MCF 10A (cell line): ENCODE measurements around the gene RRP1B. TPM values are rescaled to one million over a fixed set of nuclear protein-coding genes. Genes with fewer than 3 reads are reported as not detected.
A peak's percentile ranks its signal among the peaks of the same experiment; 100 is the strongest.

Experiments
- BruUV-seq: library from RNA; stranded (reverse); fragments of 400-500 nt; replicated peaks from 2 replicates; lab custom pipeline; 2021; lab: Mats Ljungman, UMichigan
- CTCF ChIA-PET: fragments of 300-600 bp; sonication (Branson Sonifier 250); formaldehyde crosslinking; extraction: SDS; loops from one replicate; lab custom pipeline; 2021; ENCODE audit warnings: antibody characterized with exemption, inconsistent platforms; lab: Yijun Ruan, JAX
- POLR2A ChIA-PET: fragments of 300-600, 350-650 bp; sonication (Branson Sonifier 250); formaldehyde crosslinking; extraction: SDS; loops from one replicate; lab custom pipeline; 2020; ENCODE audit warnings: antibody characterized with exemption, inconsistent platforms; lab: Yijun Ruan, JAX
- DNase-seq: peaks from one replicate; pipeline ENCODE4 v3.0.0-alpha.2; 2018; ENCODE audit not compliant: unreplicated experiment
- H3K27ac Mint-ChIP-seq: one replicate; pipeline ENCODE4 v1.8.0; 2022; ENCODE audit warnings: mild to moderate bottlenecking, low read depth, mixed read lengths; ENCODE audit not compliant: unreplicated experiment
- H3K27me3 Mint-ChIP-seq: one replicate; pipeline ENCODE4 v1.8.0; 2022; ENCODE audit warnings: mixed read lengths; ENCODE audit not compliant: insufficient read depth, unreplicated experiment
- H3K36me3 Mint-ChIP-seq: one replicate; pipeline ENCODE4 v1.8.0; 2022; ENCODE audit warnings: mild to moderate bottlenecking, moderate library complexity, mixed read lengths; ENCODE audit not compliant: insufficient read depth, unreplicated experiment
- H3K4me1 Mint-ChIP-seq: one replicate; pipeline ENCODE4 v1.8.0; 2022; ENCODE audit warnings: mixed read lengths; ENCODE audit not compliant: insufficient read depth, unreplicated experiment
- H3K4me3 Mint-ChIP-seq: one replicate; pipeline ENCODE4 v1.8.0; 2022; ENCODE audit warnings: mild to moderate bottlenecking, moderate library complexity, mixed read lengths; ENCODE audit not compliant: unreplicated experiment
- H3K9me3 Mint-ChIP-seq: one replicate; pipeline ENCODE4 v1.8.0; 2022; ENCODE audit warnings: mixed read lengths; ENCODE audit not compliant: unreplicated experiment
- CTCF ChIP-seq: fragments of 200-600 bp; IDR thresholded peaks from one replicate; pipeline ENCODE4 v1.8.0; 2022; ENCODE audit warnings: antibody characterized with exemption, mild to moderate bottlenecking; ENCODE audit not compliant: unreplicated experiment
- intact Hi-C: fragments of 100-400 bp; cut with micrococcal nuclease; formaldehyde crosslinking; loops from 2 replicates; pipeline ENCODE4 v1.14.1; 2022
- total RNA-seq: library from RNA; stranded (reverse); gene quantifications from 2 replicates; pipeline ENCODE4 v1.2.3, GENCODE V29; 2022

RRP1B gene
- total RNA-seq, 1 experiment from 2014 or later: 39.8 TPM

DNA sequence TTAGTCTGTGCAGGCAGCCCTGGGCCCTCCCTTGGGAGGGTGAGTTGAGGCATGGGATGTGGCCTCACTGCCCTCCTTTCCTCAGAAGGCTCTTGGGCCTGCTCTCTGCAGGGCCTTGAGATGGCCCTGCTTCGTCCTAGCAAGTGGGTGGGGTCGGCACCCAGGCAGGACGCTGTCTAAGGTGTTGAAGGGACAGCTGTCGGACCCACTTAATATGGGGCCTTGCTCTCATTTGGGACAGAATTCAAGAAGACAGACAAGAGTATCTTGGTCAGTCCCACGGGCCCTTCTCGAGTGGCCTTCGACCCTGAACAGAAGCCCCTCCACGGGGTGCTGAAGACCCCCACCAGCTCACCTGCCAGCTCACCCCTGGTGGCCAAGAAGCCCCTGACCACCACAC, 33.6 kb downstream of the RRP1B start:
- no peak overlapping the region for H3K27ac Mint-ChIP-seq
- no peak for DNase-seq
- H3K27me3 Mint-ChIP-seq: no peaks in the 10 kb centered on the region
- intact Hi-C loops: no loop called here
- peaks cover 76% of the 10 kb centered on the region for H3K36me3 Mint-ChIP-seq
- ChIA-PET CTCF (interaction anchor here (0.6 to 1.0 kb wide), 2 partner anchors 10 to 30 kb away, joined by 3 to 4 read pairs; no protein-coding TSS in a partner anchor), POLR2A (interaction anchor here (0.5 to 3.0 kb wide), 3 partner anchors 19 to 53 kb away, joined by 3 to 18 read pairs (median 3); no protein-coding TSS in a partner anchor)
- BruUV-seq: no TSS peak
- no peak for TF ChIP-seq CTCF
- H3K9me3 Mint-ChIP-seq: no peaks in the 10 kb centered on the region
- H3K4me1 Mint-ChIP-seq: peaks cover 5% of the 10 kb centered on the region
- no peak overlapping the region for H3K4me3 Mint-ChIP-seq

DNA sequence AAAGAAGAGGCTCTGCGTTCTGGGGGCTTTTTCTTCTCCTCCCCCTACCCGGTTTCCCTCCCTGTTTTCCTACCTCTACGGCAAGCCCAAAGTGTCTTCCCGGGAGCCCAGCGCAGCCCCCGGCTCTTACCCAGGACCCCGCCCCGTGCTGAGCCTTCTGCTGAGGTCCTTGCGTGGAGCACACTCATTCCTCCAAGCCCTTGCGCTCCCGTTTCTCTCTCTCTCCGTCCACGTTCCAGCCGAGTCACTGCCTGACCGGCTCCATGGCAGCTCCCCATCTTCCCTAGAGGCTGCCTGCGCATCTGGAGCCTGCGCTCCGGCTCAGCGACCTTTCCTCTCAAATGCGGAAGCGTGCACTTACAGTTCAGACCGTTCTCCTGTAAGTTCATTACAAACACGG, 34.6 kb downstream of the RRP1B start:
- Mint-ChIP-seq H3K27ac (no peak overlapping the region), H3K9me3 (no peaks in the 10 kb centered on the region), H3K27me3 (no peaks in the 10 kb centered on the region), H3K36me3 (peaks cover 67% of the 10 kb centered on the region), H3K4me1 (peaks cover 6% of the 10 kb centered on the region), H3K4me3 (no peak overlapping the region)
- BruUV-seq: no TSS peak
- ChIA-PET POLR2A (interaction anchor here (0.6 kb wide), 1 partner anchor 22 kb away, joined by 3 read pairs; no protein-coding TSS in a partner anchor), CTCF (interaction anchor here (1.0 to 1.4 kb wide), 2 partner anchors 24 to 31 kb away, joined by 3 to 5 read pairs; no protein-coding TSS in a partner anchor)
- no peak for TF ChIP-seq CTCF
- DNase-seq: no peak
- intact Hi-C loops: no loop called here

GRCh38 chr21:43694437-43695079, 35.2 kb downstream of the RRP1B start:
- Mint-ChIP-seq H3K27ac (no peak overlapping the region), H3K27me3 (no peaks in the 10 kb centered on the region), H3K4me1 (peaks cover 6% of the 10 kb centered on the region), H3K4me3 (no peak overlapping the region), H3K9me3 (no peaks in the 10 kb centered on the region), H3K36me3 (peaks cover 64% of the 10 kb centered on the region)
- intact Hi-C loops: no loop called here
- ChIA-PET POLR2A (interaction anchor here (0.6 to 1.6 kb wide), 2 partner anchors 10 to 22 kb away, joined by 3 to 4 read pairs; no protein-coding TSS in a partner anchor), CTCF (interaction anchor here (0.6 to 1.4 kb wide), 2 partner anchors 24 to 58 kb away, joined by 3 to 5 read pairs; no protein-coding TSS in a partner anchor)
- no peak for TF ChIP-seq CTCF
- no peak for DNase-seq
- BruUV-seq: no TSS peak

- Mint-ChIP-seq H3K9me3 (no peaks in the 10 kb centered on the region), H3K4me1 (peaks cover 10% of the 10 kb centered on the region), H3K36me3 (peaks cover 47% of the 10 kb centered on the region), H3K4me3 (no peak overlapping the region), H3K27ac (peak overlapping the region; percentile 59), H3K27me3 (no peaks in the 10 kb centered on the region)
- CTCF ChIA-PET: interaction anchor here (0.6 kb wide), 1 partner anchor 20 kb away, joined by 3 read pairs; no protein-coding TSS in a partner anchor
- no TSS peak for BruUV-seq
- intact Hi-C loops: no loop called here
- TF ChIP-seq CTCF: no peak
- POLR2A ChIA-PET: interaction anchor here (1.6 kb wide), 1 partner anchor 11 kb away, joined by 4 read pairs; no protein-coding TSS in a partner anchor
- no peak for DNase-seq
Measured at GRCh38 chr21:43696214-43696613, 36.9 kb downstream of the RRP1B start.
